DMS53 (cell line): ENCODE measurements around the gene CBX8.

Experiments
- DNase-seq: peaks from one replicate; lab custom pipeline; 2025; lab: John Stamatoyannopoulos, UW

CBX8 gene

DNA sequence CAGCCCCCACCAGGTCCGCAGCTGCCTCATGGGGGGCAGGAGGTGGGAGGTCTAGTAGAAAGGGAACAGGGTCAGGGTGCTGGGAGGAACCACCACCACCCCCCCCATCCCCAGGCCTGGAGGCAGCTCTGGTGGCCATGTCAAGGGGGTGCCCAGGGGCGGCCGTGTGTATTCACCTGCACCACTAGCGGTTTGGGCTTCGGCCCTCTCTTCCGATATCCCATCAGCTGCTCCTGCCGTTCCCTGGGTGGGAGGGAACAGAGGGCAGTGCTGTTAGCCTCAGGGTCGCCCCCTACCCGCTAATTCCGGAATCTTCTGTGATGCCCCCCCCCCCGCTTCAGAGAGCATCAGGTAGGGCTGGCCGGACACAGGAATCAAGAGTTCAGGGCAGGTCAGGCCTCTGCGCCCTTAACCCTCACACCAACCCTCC, 38.6 kb upstream of the CBX8 start:
- DNase-seq, result no peak

DNA sequence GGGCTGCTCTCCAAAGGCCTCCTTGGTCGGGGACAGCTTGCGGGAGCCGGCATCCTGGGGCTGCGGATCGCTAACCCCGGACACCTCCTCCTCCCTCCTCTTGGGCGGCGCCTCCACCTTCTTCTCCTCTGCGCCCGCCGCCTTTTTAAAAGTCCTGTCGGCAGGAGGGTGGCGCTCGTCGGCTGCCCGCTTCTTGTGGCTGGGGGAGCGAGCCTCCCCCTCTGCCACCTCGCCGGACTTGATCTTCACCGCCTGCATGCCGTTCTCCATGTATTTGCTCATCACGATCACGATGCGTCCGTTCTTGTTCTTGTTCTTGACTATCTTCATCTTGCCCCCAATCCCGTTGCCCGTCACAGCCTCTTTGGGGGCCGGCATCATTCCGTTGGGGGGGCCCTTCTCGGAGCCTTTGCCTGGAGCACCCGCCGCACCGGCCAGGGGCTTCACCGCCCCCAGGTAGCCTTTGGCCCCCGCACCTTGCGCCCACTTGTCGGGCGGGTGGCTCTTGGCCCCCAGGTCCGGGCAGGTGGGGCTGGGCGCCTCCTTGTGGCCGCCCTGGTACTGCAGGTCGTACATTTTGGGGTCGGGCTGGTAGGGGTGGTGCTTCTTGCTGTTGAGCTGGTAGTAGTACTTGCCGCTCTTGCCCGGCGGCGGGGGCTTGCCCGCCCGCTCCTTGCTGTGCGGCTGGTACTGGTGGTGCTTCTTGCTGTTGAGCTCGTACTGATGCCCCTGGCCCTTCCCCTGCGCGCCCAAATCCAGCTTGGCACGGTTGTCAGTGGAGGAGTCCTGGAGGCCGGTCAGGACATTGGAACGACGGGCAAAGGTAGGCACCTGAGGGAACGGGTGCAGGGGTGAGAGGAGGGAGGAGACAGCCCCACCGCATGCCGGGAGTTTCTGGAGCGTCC, 37.9 kb upstream of the CBX8 start:
- peak; percentile 27 for DNase-seq

DNA sequence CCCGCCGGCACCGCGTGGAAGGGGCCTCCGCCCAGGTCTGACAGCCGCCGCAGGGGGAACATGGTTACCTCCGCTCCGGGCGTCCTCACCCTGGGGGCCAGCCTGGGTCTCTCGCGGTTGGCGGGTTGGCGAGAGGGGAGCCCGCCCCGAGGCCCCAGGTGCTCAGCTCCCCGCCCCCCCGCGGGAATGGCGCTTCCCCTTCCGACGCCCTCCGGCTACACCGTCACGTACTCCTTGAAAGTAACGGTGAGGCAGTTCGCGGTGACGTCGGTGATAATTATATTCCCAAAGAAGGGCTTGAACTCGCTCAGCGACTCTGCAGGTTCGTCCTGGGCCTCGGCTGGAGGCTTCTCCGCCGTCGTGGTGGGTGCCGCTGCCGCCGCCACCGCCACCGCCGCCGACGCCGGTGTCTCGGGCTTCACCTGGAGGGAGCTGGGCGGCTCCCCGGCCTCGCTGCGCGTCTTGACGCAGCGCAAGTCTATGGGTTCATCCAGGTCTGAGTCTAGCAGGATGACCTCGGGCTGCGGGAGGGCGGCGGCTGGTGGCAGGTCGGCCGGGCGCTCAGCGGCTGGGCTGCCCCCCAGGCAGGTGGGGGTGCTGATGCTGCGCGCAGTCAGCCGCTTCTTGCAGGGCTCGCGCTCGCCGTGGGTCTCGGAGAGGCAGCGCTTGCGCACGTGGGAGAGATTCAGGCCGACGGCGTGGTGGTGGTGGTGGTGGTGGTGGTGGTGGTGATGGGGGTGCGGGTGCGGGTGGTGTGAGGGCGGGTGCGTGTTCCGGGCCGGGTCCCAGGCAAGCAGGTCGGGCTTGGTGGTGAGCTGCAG, 37.1 kb upstream of the CBX8 start:
- DNase-seq, result no peak

DNA sequence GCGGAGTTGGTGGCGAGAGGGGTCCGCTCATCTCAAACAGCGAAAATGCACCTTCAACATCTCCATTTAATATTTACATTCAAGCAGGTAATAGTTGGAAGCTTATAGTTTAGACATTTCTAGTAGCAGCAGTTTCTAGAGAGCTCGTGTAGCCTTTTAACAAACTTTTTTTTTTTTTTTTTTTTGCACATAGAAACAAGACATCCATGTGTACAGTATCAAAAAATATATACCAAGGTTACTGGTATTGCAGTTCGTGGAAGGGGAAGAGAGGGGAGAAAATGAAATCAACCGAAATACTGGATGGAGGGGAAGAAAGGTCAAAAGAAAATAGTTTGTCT, 36.2 kb upstream of the CBX8 start:
- no peak for DNase-seq

DNA sequence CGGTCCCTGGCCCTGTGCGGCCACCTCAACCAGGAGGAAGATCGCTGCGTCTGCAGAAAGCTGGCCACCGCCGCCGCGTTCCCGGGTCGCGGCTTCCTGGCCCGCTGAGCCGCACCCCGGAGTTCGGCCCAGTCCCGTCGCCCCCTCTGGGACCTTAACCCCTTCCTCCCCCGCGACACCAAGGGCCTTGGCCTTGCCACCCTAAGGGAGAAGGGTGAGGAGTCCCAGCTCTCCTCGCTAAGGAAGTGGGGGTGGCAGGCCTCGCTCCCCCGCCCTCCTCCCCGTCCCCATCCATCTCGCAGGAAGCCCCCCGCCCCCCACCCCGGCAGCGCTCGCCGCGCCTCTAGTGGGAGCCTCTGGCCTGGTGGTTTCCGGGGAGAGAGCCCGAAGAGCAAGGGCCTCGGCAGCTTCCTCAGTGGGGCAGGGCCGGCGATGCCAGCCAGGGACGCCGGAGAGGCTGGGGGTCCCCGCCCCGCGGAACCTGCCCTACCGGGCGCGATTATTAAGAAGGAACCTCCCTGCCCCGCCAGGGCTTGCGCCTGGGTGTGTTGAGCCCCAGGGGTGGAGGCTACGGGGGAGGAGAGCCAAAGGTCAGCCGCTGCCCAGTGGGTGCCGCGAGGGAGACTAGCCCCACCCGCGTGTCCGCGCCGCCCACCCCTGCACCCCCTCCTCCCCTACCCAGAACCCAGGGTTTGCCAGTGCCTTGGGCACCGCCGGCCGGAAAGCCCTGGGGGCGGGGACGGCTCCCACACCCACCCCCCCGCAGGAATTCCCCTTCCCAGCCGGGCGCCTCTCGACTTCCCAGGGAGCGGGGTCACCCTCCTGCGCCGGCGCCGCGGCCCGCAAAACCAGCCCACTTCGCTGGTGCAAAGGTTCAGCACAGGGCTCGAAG, 35.6 kb upstream of the CBX8 start:
- DNase-seq, result peak; percentile 53

DNA sequence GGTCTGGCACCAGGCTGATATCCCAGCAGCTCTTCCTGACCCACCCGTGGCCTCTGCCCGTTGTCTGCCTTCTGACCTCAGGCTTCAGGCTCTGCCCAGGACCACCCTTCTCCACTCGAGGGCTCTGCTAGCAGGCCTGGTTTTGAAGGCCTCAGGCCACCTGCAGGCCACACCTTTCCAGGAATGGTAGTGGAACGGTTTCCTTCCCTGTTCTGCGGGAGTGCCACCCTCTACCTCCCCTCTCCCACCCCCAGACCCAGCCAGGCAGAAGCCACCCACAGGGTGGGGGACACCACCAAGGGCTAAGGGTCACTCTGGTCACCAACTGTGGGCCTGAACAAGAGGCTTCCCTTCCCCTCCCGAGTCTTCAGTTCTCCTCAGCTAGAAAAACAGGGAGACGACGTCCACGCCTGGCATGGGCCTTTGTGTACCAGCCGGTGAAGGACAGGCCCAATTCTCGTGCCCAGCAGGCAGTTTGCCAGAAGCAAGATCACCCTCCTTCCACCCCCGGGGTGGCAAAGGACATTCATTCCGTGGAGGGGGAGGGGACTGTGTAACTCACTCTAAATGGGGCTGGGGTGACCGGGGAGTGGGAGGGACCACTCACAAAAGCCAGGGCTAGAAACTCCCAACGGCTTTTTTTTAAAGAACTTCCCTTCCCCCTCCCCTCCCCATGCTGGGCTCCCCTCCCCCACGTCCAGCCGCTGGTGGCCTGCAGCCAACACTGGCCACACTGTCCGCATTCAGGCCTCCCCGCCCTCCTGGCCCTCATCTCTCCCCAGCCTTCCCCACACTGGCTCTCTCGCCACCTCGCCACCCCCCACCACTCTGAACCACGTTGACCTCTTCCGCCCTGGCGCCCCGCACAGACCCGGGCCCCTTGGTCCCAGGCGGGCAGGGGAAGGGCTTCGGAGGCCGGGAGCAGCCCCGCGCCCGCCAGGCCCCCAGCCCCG, 34.7 kb upstream of the CBX8 start:
- DNase-seq, result peak; percentile 37

DNA sequence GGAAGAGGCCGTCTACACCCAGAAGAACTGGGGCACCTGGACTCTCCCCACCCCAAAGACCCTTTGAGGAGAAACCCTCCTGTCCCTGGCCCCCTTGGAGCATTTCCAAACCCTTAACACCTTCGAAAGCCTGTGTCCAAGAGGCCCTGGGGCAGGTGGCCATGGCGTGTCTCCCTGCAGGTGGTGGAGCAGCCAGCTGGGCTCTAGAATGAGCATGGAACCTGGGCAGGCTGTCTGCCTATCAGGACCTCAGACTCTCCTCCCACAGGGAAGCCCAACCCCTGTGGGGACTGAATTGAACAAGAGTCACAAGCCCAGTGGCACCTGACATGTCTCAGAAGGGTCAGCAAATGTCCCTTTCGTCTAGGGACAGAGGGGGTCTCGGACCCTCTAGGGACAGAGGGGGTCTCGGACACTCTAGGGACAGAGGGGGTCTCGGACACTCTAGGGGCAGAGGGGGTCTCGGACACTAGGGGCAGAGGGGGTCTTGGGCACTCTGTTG, 33.9 kb upstream of the CBX8 start:
- DNase-seq, result peak; percentile 74

DNA sequence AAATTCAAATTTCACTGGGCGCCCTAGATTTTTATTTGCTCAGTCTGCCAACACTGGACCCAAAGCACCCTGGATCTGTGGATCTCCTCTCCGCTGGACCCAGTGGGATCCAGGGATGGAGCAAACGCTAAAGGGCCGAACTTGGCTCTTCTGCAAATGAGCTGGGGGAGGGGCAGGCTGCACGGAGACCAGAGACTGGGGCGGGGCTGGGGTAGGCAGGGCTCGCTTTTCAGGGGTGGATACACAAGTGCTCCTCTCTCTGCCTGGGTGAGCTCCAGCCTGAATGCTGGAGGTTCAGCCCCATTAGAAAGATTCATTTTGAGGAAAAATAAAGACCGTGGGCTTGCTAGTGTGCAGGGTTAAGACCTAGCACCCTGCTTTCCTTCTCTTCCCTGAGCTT, 33.4 kb upstream of the CBX8 start:
- no peak for DNase-seq

DNA sequence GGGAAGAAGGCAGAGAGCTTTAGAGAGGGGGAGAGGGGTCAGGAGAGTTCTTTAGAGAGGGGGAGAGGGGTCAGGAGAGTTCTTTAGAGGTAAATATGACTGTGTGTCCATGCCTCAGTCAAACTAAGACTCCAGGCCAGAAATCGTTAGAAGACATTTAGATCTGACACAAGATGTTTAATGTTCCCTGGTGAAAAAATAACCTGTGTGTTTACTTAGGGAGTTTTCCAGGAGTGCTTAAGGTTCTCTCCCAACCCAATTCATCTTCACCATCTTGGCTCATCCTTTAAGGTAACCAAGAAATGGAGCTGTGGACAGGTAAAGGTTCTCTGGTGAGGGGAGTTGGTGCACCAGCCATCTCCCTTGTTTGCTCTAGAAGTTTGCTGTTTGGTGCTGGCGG, 32.6 kb upstream of the CBX8 start:
- DNase-seq, result no peak

DNA sequence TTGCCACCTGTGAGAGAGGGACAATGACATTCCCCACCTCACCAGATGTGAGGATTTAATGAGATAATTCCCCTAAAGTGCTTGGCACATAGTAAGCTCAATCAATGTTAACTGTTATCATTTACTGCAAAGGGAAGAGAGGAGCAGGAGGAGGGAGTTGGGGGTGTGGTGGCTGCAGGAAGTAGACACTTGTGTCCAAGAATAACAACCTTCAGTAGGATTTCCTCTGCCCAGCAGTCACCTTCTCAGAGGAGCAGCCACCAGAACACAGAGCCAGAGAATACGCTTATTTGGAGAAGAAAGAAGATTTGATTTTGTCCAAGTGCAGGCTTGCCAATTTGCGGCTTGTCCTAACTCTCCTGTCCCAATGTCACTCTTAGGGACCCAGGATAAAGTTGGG, 32.1 kb upstream of the CBX8 start:
- peak; percentile 42 for DNase-seq

DNA sequence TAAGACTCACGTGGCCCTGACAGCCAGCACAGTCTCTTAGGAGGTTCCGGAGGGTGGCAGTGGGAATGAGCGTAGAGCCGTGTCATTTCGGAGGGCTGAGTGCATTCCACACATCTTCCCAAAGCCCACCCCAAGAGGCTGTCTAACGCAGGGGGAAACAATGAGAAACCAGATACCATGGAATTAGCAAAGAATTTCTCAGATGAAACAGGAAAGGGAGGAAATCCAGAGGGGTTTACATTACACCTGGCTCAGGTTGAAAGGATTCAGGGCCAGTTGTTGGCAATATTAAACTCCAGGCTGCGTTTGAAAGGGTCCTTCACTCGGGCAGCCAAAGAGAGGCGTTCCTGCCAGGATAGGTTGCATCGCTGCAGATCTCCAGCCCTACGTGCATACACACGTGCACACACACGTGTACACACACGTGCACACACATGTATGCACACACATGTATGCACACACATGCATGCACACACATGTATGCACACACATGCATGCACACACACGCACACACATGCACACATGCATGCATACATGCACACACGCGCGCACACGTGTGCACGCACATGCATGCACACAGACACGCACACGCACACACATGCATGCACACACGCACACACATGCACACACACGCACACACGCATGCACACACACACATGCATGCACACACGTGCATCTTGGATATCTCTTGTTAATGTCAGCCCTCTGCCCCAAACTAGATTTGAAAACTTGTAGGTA, 30.1 kb upstream of the CBX8 start:
- no peak for DNase-seq

DNA sequence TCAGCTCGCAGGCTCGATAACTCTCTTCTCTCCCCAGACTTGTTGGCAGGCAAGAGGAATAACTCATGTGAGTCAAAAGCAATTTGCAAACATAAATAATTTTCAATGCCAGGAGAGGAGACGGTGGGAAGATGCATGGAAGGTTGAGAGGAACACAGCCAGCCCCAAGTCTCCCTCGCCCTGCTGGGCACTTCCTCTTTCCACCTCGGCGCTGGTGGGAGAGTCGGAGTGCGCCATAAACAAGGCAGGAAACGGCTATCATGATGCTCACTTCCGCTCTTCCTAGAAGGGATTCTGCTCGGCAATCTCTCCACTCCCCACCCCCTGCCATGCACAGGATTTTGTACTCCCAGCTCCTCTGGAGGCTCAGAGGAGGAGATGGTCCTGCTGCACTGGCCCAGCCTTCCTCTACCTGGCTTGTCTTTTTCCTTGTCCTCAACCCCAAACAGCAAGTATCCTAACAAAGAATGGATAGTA, 29.4 kb upstream of the CBX8 start:
- DNase-seq, result no peak

DNA sequence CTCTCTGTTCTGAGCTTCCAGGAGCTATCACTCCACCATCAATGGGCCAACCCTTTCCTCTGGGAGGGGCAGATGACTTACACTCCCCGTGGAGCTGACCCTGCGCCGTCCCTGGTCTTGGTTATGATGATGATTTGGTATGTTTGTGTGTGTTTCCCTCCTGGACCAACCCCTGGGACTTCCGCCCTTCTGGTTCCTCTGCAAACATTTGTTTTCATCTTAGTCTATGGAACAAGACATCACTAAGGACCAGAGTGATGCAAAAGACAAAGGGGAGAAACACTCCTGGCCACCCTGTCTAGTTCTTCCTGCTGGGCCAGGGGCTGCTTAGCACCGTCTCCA, 28.7 kb upstream of the CBX8 start:
- DNase-seq, result no peak

DNA sequence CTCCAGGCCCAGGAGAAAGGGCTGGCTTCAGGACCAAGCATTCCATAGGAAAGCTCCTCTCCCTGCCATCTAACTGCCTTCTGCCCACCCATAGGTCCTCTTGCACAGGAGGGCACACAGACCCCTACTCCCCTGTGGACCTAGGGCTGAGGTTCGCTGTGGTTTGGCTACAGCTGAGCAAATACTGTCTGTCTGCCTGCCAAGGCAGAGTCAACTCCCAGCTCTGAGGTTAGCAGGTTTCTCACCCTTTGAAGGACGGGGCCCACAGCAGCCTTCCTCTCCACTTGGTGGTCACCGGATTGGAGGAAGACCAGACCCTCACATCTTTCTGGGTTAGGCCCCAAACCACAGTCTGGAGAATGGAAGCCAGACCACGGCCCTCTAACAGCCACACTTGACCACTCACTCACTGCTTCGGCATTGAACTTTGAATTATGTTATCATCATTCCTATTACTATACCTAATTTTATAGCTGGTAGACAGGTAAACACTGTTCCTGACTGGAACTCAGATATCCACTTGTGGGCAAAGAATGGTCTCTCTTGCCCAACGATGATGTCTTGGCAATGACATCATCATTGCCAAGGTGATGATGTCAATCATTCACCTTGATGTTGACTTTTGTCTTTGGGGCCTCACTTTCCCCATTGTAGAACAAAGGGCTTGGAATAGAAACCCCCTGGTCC, 28.2 kb upstream of the CBX8 start:
- DNase-seq, result no peak

DNA sequence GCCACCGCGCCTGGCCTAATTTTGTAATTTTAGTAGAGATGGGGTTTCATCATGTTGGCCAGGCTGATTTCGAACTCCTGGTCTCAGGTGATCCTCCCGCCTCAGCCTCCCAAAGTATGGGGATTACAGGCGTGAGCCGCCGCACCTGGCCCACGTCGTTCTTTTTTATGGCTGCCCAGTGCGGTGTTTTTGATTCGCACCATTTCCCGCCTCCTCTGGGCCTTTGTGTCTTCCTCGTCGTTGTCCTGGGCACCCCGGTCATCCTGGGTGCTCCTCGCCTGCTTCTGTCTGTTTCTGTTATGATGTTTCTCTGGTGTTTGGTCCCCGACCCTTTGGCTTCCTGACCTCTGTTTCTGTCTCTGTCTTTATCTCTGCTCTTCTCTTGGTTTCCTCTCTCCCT, 27.4 kb upstream of the CBX8 start:
- no peak for DNase-seq

DNA sequence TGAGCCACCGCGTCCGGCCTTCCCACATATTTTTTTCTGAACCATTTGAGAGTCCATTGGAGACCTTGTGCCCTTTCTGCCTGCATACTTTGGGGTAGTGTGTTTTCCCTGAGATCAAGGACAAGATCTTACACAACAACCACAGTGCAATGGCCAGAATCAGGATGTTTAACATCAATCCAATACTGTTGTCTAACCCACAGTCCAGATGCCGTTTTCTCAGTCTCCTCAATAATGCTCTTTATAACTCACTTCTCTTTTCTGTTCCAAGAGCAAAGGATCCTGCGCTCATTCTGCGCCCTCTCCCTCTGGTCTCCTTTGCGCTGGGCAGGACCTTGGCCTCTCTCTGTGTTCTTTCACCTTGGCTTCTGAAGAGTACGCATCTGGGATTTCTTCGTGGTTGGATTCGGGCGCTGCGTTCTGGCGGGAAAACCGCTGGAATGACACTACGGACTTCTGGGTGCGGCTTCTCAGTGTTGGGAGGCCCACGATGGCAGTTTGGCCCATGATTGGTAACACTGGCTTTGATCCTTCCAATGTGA, 25.8 kb upstream of the CBX8 start:
- no peak for DNase-seq

DNA sequence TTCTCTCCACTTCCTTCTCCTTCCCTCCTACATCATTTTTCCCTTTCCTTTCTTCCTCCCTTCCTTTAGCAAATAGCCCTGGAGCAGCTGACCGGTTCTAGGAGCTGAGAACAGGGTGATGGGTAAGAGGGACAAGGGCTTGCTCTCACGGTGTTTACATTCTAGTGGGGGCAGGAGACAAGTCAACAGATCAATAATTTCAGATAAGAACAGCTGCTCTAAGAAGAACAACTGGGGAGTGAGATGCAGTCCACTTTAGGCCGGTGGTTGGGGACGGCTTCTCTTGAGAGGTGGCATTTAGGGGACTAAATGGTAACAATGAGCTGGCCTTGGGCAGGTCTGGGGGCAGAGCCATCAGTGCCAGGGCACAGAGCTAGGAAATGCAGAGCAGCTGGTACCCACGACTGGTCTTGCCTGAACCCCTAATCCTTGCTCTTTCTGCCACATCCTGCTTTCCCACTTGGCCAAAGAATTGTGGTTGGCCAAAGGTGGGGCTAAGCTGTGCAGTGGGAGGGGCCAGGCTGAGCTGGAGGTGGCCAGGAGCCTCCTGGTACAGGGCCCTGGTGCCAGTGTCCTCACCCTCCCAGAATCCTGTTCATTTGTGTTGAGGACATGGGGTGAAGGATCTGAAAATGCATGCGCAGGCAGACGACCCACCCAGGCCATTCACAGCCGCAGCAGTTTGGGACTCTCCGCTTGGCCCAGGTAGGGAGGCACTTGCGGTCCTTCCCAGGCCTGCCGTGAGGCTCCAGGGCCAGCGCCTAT, 24.6 kb upstream of the CBX8 start:
- DNase-seq, result no peak

DNA sequence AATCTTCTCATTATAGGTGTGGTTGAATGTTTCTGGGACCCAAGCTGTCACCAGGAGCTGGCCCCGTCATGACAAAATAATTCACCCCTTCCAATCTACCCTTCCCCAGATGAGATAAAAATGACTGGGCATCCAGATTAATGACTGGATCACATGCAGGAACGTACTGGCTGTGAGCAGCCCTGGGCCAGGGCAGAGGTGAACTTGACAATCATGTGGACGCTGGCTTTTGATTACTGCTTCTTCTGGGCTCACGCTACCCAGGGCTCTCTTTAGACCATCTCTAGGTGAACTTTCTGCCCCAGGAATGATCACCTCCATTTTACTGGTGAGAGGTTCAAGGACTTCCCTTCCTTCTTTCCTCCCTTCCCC, 24.1 kb upstream of the CBX8 start:
- no peak for DNase-seq
